ENCODE data around the gene DLG2. TPM values are rescaled to one million over a fixed set of nuclear protein-coding genes. Genes with fewer than 3 reads are reported as not detected.

Gene DLG2
- total and polyA plus RNA-seq, 2 donors, result 3.4 to 42.4 TPM

GRCh38 chr11:84390441-84391078 lies 1236.6 kb downstream of the DLG2 start:
- Histone ChIP-seq H3K4me1 (ENCODE audit: insufficient read depth) (no peaks in the 10 kb centered on the region), H3K4me3 (ENCODE audit: low read depth, low read length) (no peak overlapping the region), H3K27ac (ENCODE audit: low read depth) (no peak overlapping the region), H3K36me3 (ENCODE audit: insufficient read depth) (no peaks in the 10 kb centered on the region)
- no peak for DNase-seq (ENCODE audit: extremely low spot score)
- WGBS, result 79% methylated on average over 6 of the region's 6 CpGs

GRCh38 chr11:84389696-84390095 lies 1237.4 kb downstream of the DLG2 start:
- no peak overlapping the region for H3K27ac ChIP-seq (ENCODE audit: low read depth)
- H3K36me3 ChIP-seq (ENCODE audit: insufficient read depth), result no peaks in the 10 kb centered on the region
- H3K4me1 ChIP-seq (ENCODE audit: insufficient read depth), result no peaks in the 10 kb centered on the region
- no peak for DNase-seq (ENCODE audit: extremely low spot score)
- H3K4me3 ChIP-seq (ENCODE audit: low read depth, low read length), result no peak overlapping the region

GRCh38 chr11:84384731-84385130 lies 1242.4 kb downstream of the DLG2 start:
- Histone ChIP-seq H3K4me3 (ENCODE audit: low read depth, low read length) (no peak overlapping the region), H3K4me1 (ENCODE audit: insufficient read depth) (no peaks in the 10 kb centered on the region), H3K27ac (ENCODE audit: low read depth) (no peak overlapping the region), H3K36me3 (ENCODE audit: insufficient read depth) (no peaks in the 10 kb centered on the region)
- no peak for DNase-seq (ENCODE audit: extremely low spot score)

GRCh38 chr11:84383576-84383975 lies 1243.6 kb downstream of the DLG2 start:
- 77% methylated on average over 2 of the region's 2 CpGs for WGBS
- H3K36me3 ChIP-seq (ENCODE audit: insufficient read depth), result no peaks in the 10 kb centered on the region
- DNase-seq (ENCODE audit: extremely low spot score), result no peak
- no peak overlapping the region for H3K27ac ChIP-seq (ENCODE audit: low read depth)
- H3K4me1 ChIP-seq (ENCODE audit: insufficient read depth), result no peaks in the 10 kb centered on the region
- H3K4me3 ChIP-seq (ENCODE audit: low read depth, low read length), result no peak overlapping the region

- Histone ChIP-seq H3K4me3 (ENCODE audit: low read depth, low read length) (no peak overlapping the region), H3K4me1 (ENCODE audit: insufficient read depth) (no peaks in the 10 kb centered on the region), H3K36me3 (ENCODE audit: insufficient read depth) (no peaks in the 10 kb centered on the region), H3K27ac (ENCODE audit: low read depth) (no peak overlapping the region)
- DNase-seq (ENCODE audit: extremely low spot score), result no peak
- 34% methylated on average over 1 of the region's 1 CpG for WGBS
Measured at GRCh38 chr11:84381666-84382065, 1245.5 kb downstream of the DLG2 start.

- 69% methylated on average over 2 of the region's 2 CpGs for WGBS
- no peak for DNase-seq (ENCODE audit: extremely low spot score)
- H3K4me1 ChIP-seq (ENCODE audit: insufficient read depth), result no peaks in the 10 kb centered on the region
Measured at GRCh38 chr11:84372381-84372950, 1254.7 kb downstream of the DLG2 start.

GRCh38 chr11:84358034-84358433 lies 1269.1 kb downstream of the DLG2 start:
- Histone ChIP-seq H3K36me3 (ENCODE audit: insufficient read depth) (no peaks in the 10 kb centered on the region), H3K4me3 (ENCODE audit: low read depth, low read length) (no peak overlapping the region), H3K4me1 (ENCODE audit: insufficient read depth) (no peaks in the 10 kb centered on the region), H3K27ac (ENCODE audit: low read depth) (no peak overlapping the region)
- DNase-seq (ENCODE audit: extremely low spot score), result no peak
- WGBS, result 71% methylated on average over 2 of the region's 2 CpGs

More at GRCh38 chr11:84372381-84372950, 1254.7 kb downstream of the DLG2 start:
- Histone ChIP-seq H3K4me3 (ENCODE audit: low read depth, low read length) (no peak overlapping the region), H3K36me3 (ENCODE audit: insufficient read depth) (no peaks in the 10 kb centered on the region), H3K27ac (ENCODE audit: low read depth) (no peak overlapping the region)

- H3K4me3 ChIP-seq (ENCODE audit: low read depth, low read length), result no peak overlapping the region
- no peaks in the 10 kb centered on the region for H3K4me1 ChIP-seq (ENCODE audit: insufficient read depth)
- H3K27ac ChIP-seq (ENCODE audit: low read depth), result no peak overlapping the region
- DNase-seq (ENCODE audit: extremely low spot score), result no peak
- H3K36me3 ChIP-seq (ENCODE audit: insufficient read depth), result no peaks in the 10 kb centered on the region
Measured at GRCh38 chr11:84355911-84356310, 1271.2 kb downstream of the DLG2 start.

- Histone ChIP-seq H3K4me3 (ENCODE audit: low read depth, low read length) (no peak overlapping the region), H3K36me3 (ENCODE audit: insufficient read depth) (no peaks in the 10 kb centered on the region), H3K27ac (ENCODE audit: low read depth) (no peak overlapping the region), H3K4me1 (ENCODE audit: insufficient read depth) (no peaks in the 10 kb centered on the region)
- 22% methylated on average over 1 of the region's 1 CpG for WGBS
- DNase-seq (ENCODE audit: extremely low spot score), result no peak
Measured at GRCh38 chr11:84345597-84345996, 1281.5 kb downstream of the DLG2 start.

GRCh38 chr11:84345027-84345426 lies 1282.1 kb downstream of the DLG2 start:
- H3K36me3 ChIP-seq (ENCODE audit: insufficient read depth), result no peaks in the 10 kb centered on the region
- H3K27ac ChIP-seq (ENCODE audit: low read depth), result no peak overlapping the region
- no peak for DNase-seq (ENCODE audit: extremely low spot score)
- H3K4me1 ChIP-seq (ENCODE audit: insufficient read depth), result no peaks in the 10 kb centered on the region
- no peak overlapping the region for H3K4me3 ChIP-seq (ENCODE audit: low read depth, low read length)
- 81% methylated on average over 3 of the region's 3 CpGs for WGBS

- DNase-seq (ENCODE audit: extremely low spot score), result no peak
- H3K27ac ChIP-seq (ENCODE audit: low read depth), result no peak overlapping the region
- no peaks in the 10 kb centered on the region for H3K4me1 ChIP-seq (ENCODE audit: insufficient read depth)
- H3K4me3 ChIP-seq (ENCODE audit: low read depth, low read length), result no peak overlapping the region
- no peaks in the 10 kb centered on the region for H3K36me3 ChIP-seq (ENCODE audit: insufficient read depth)
- WGBS, result 74% methylated on average over 3 of the region's 3 CpGs
Measured at GRCh38 chr11:84339796-84340195, 1287.3 kb downstream of the DLG2 start.

- Histone ChIP-seq H3K27ac (ENCODE audit: low read depth) (no peak overlapping the region), H3K4me3 (ENCODE audit: low read depth, low read length) (no peak overlapping the region), H3K36me3 (ENCODE audit: insufficient read depth) (no peaks in the 10 kb centered on the region), H3K4me1 (ENCODE audit: insufficient read depth) (no peaks in the 10 kb centered on the region)
- DNase-seq (ENCODE audit: extremely low spot score), result no peak
- 67% methylated on average over 3 of the region's 3 CpGs for WGBS
Measured at GRCh38 chr11:84333221-84333620, 1293.9 kb downstream of the DLG2 start.

- no peak overlapping the region for H3K4me3 ChIP-seq (ENCODE audit: low read depth, low read length)
- H3K36me3 ChIP-seq (ENCODE audit: insufficient read depth), result no peaks in the 10 kb centered on the region
- no peak overlapping the region for H3K27ac ChIP-seq (ENCODE audit: low read depth)
- no peaks in the 10 kb centered on the region for H3K4me1 ChIP-seq (ENCODE audit: insufficient read depth)
- DNase-seq (ENCODE audit: extremely low spot score), result no peak
Measured at GRCh38 chr11:84322211-84322610, 1304.9 kb downstream of the DLG2 start.

- H3K27ac ChIP-seq (ENCODE audit: low read depth), result no peak overlapping the region
- no peaks in the 10 kb centered on the region for H3K4me1 ChIP-seq (ENCODE audit: insufficient read depth)
- no peaks in the 10 kb centered on the region for H3K36me3 ChIP-seq (ENCODE audit: insufficient read depth)
- 86% methylated on average over 2 of the region's 2 CpGs for WGBS
- no peak for DNase-seq (ENCODE audit: extremely low spot score)
- no peak overlapping the region for H3K4me3 ChIP-seq (ENCODE audit: low read depth, low read length)
Measured at GRCh38 chr11:84319863-84320262, 1307.3 kb downstream of the DLG2 start.
